Left lung (tissue), 10 donors: ENCODE measurements around the gene KAZALD1. TPM values are rescaled to one million over a fixed set of nuclear protein-coding genes. Genes with fewer than 3 reads are reported as not detected.

Experiments used
- ATAC-seq: fragments of 200-7000 bp; cut with Tn5 transposase; one replicate; pipeline ENCODE4 v1.9.1; 2020; ENCODE audit warnings: moderate library complexity
- DNase-seq, 4 donors: peaks; one replicate each; pipeline ENCODE4 v3.0.0-alpha.2; 2013 to 2020
- H3K27ac ChIP-seq, 2 donors: fragments of 200-600 bp; sonication (generic) in 1 of 2; one replicate each; pipeline versions ENCODE4 v1.5.0 to v1.8.0; 2020 to 2021
- H3K27me3 ChIP-seq, 2 donors: fragments of 200-600 bp; sonication (generic) in 1 of 2; one replicate each; pipeline versions ENCODE4 v1.5.0 to v1.8.0; 2020 to 2021
- H3K36me3 ChIP-seq, 2 donors: fragments of 200-600 bp; sonication (generic) in 1 of 2; one replicate each; pipeline versions ENCODE4 v1.5.0 to v1.8.0; 2020 to 2021
- H3K4me1 ChIP-seq, 2 donors: fragments of 200-600 bp; one replicate each; pipeline ENCODE4 v1.8.0; 2021
- H3K4me3 ChIP-seq, 2 donors: fragments of 200-600 bp; sonication (generic) in 1 of 2; one replicate each; pipeline versions ENCODE4 v1.5.0 to v1.8.0; 2020 to 2021; ENCODE audit warnings: mild to moderate bottlenecking in 1 of 2
- H3K9me3 ChIP-seq, 2 donors: fragments of 200-600 bp; sonication (generic) in 1 of 2; one replicate each; pipeline versions ENCODE4 v1.5.0 to v1.8.0; 2020 to 2021
- intact Hi-C, 2 donors: fragments of 100-400 bp; cut with DNase I; formaldehyde crosslinking; loops; one replicate each; pipeline versions ENCODE4 v1.11.2 to v1.14.2; 2022
- polyA plus RNA-seq, 6 donors: library from polyadenylated mRNA; unstranded; fragments of 120-200 nt; gene quantifications; one replicate each; pipeline ENCODE4 v1.2.1, GENCODE V29; 2013; ENCODE audit not compliant: insufficient read length in 6 of 6
- total RNA-seq, 2 donors: library from RNA; stranded (reverse); fragmentation: NEBNext Ultra II Directional; extraction: Animal tissue kit (Norgen Biotek cat#: 25700); gene quantifications; one replicate each; pipeline ENCODE4 v1.2.1, GENCODE V29; 2021
- TF ChIP-seq, protein P1 (sequence below), 2 donors: fragments of 200-600 bp; sonication (generic) in 1 of 2; IDR thresholded peaks; one replicate each; pipeline versions ENCODE4 v1.5.0 to v1.8.0; 2021; ENCODE audit warnings: antibody characterized with exemption in 2 of 2
- donor health status: DM: no; HTN: yes; CAD: no.
- donor health status: DM: no; HTN: no; CAD: no.

The KAZALD1 gene
- total and polyA plus RNA-seq, 8 donors: 7.1 to 17.0 (median 12.0) TPM

DNA sequence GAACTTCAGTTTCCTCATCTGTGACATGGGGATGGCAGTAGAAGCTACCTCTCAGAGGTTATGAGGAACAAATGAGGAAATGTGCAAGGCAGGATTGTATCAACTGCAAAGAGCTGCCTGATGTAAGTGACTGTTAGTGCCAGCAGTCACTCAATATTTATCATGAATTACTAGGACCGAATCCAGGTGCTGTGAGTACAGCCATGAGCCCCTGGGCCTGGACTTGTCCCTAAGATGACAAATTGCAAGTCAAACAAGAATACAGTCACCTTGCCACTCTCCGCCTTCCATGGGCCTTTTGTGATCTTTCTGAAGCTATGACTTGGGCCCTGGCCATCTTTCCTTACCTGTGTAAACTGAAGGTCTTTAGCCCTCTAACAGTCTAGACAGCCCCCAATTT, 41.6 kb downstream of the KAZALD1 start:
- no peaks in the 10 kb centered on the region for H3K4me1 ChIP-seq
- TF ChIP-seq, protein P1, sequence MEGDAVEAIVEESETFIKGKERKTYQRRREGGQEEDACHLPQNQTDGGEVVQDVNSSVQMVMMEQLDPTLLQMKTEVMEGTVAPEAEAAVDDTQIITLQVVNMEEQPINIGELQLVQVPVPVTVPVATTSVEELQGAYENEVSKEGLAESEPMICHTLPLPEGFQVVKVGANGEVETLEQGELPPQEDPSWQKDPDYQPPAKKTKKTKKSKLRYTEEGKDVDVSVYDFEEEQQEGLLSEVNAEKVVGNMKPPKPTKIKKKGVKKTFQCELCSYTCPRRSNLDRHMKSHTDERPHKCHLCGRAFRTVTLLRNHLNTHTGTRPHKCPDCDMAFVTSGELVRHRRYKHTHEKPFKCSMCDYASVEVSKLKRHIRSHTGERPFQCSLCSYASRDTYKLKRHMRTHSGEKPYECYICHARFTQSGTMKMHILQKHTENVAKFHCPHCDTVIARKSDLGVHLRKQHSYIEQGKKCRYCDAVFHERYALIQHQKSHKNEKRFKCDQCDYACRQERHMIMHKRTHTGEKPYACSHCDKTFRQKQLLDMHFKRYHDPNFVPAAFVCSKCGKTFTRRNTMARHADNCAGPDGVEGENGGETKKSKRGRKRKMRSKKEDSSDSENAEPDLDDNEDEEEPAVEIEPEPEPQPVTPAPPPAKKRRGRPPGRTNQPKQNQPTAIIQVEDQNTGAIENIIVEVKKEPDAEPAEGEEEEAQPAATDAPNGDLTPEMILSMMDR (IDR thresholded peaks at IDR 0.05): no peak
- H3K36me3 ChIP-seq: no peaks in the 10 kb centered on the region
- intact Hi-C loops: no loop called here
- peaks cover 7 to 93% of the 10 kb centered on the region in 2 donors for H3K27me3 ChIP-seq
- ATAC-seq (no peak), DNase-seq (no peak)
- no peak overlapping the region for H3K4me3 ChIP-seq
- H3K27ac ChIP-seq: no peak overlapping the region
- no peaks in the 10 kb centered on the region for H3K9me3 ChIP-seq

DNA sequence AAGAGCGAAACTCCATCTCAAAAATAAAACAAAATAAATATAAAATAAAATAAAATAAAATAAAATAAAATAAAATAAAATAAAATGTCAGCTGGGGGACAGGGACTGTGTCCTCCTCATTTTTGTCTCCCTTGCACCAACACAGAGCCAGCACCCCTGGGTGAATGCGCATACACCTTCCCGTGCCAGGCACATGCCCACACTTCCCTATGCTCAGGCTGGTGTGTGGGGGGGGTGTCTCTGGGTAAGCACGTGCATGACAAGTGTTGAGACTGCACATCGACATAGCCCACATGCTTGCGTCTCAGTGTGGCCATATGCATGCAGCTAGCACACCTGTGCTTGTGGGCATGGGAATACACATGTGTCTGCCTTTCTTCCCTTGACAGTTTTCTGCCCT, 44.6 kb downstream of the KAZALD1 start:
- intact Hi-C loops: no loop called here
- DNase-seq: no peak
- TF ChIP-seq, protein P1 (IDR thresholded peaks at IDR 0.05): no peak
- Histone ChIP-seq H3K4me3 (no peak overlapping the region), H3K36me3 (no peaks in the 10 kb centered on the region), H3K27ac (no peak overlapping the region), H3K4me1 (no peaks in the 10 kb centered on the region), H3K9me3 (no peaks in the 10 kb centered on the region), H3K27me3 (peaks cover 2 to 92% of the 10 kb centered on the region in 2 donors)
- ATAC-seq: no peak

DNA sequence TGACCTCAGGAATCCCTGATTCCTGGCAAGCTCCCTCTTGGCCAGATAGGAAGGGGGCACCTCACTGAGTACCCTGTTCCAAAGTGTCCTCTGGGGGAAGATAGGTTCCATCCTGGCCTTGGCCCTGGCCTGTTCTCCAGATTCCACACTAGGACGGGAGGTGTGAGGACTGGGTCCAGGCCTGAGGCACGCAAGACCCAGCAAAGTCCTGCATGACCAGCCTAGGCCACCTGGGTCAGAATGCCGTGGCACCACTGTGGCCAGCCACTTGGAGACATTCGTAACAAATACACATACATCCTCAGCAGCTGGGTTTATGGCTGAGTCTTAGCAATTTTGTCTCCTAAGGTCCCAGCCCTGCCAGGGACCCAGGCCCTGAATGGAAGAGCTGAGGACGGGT, 46.0 kb downstream of the KAZALD1 start:
- intact Hi-C loops: no loop called here
- H3K27me3 ChIP-seq: peaks cover 7 to 92% of the 10 kb centered on the region in 2 donors
- ATAC-seq: no peak

DNA sequence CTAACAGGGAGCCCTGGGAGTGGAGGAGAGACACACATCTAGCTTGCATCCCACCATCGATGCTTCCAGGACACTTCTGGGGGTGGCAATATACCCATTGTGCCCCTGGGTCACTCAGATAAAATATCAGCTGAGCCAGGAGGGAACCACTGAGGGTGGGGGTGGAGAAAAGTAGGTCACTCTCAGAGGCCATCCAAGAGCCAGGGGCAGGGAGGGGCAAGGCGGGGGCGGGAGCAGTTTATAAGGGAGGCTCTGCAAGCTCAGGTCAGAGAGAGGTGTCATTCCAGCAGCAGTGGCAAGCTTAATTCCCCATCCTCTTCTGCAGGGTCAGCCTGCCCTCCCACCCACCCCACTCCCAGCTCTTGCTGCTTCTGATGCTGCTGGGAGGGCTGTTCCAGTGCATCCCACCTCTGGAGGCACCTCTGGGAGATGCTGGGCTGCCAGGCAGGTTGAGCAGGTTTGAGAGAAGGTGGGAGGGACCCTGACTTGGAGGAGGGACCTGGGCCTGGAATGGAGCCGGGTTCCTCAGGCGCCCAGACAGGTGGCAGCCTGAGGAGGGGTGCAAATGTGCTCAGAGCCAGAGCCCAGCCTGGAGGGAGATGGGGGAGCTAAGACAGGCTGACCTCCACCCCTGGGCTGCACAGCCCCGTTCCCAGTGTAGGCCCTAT, 49.2 kb downstream of the KAZALD1 start:
- H3K4me3 ChIP-seq: no peak overlapping the region
- peaks cover 7 to 91% of the 10 kb centered on the region in 2 donors for H3K27me3 ChIP-seq
- H3K4me1 ChIP-seq: no peaks in the 10 kb centered on the region
- intact Hi-C loops: no loop called here
- ATAC-seq: no peak
- H3K27ac ChIP-seq: no peak overlapping the region
- no peaks in the 10 kb centered on the region for H3K9me3 ChIP-seq
- DNase-seq: peak in 1 of 4 donors; percentile 18
- H3K36me3 ChIP-seq: no peaks in the 10 kb centered on the region
- TF ChIP-seq, protein P1 (IDR thresholded peaks at IDR 0.05): no peak

More for the DNA sequence above, 46.0 kb downstream of the KAZALD1 start:
- H3K36me3 ChIP-seq: no peaks in the 10 kb centered on the region
- no peaks in the 10 kb centered on the region for H3K4me1 ChIP-seq
- no peak overlapping the region for H3K4me3 ChIP-seq
- no peak for DNase-seq
- TF ChIP-seq, protein P1 (IDR thresholded peaks at IDR 0.05): no peak
- H3K9me3 ChIP-seq: no peaks in the 10 kb centered on the region
- H3K27ac ChIP-seq: no peak overlapping the region

DNA sequence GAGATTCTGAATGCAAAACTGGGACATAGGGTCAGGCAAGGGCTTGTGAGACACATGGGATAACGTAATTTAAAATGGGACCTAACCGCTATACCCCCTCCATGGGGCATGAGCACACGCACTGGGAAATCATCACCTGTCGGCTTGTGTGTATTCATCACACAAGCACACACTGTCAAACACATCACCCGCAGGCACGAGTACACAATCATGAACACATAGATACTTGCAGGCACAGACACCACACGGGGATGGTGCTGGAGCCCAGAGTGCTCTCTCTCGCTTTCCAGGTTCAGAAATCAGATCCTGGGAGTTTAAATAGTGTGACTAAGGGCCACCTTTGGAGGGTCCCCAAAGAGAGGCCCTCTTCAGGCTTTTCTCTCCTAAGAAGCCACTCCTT, 49.8 kb downstream of the KAZALD1 start:
- TF ChIP-seq, protein P1 (IDR thresholded peaks at IDR 0.05): no peak
- H3K4me3 ChIP-seq: no peak overlapping the region
- DNase-seq (no peak), ATAC-seq (no peak)
- no peaks in the 10 kb centered on the region for H3K9me3 ChIP-seq
- no peaks in the 10 kb centered on the region for H3K36me3 ChIP-seq
- peaks cover 7 to 93% of the 10 kb centered on the region in 2 donors for H3K27me3 ChIP-seq
- intact Hi-C loops: no loop called here
- H3K4me1 ChIP-seq: no peaks in the 10 kb centered on the region
- H3K27ac ChIP-seq: no peak overlapping the region
